OCI-LY7 (cell line): ENCODE data around the gene ZMYM1. TPM values are rescaled to one million over a fixed set of nuclear protein-coding genes. Genes with fewer than 3 reads are reported as not detected.

ENCODE experiments used
- Bru-seq: library from RNA; stranded (reverse); fragments of 400-500 nt; gene quantifications from one replicate; lab custom pipeline; 2021; lab: Mats Ljungman, UMichigan
- BruChase-seq, 2 experiments: library from RNA; stranded (reverse); fragments of 400-500 nt; gene quantifications; one replicate each; lab custom pipeline; 2021; lab: Mats Ljungman, UMichigan
- BruUV-seq: library from RNA; stranded (reverse); fragments of 400-500 nt; replicated peaks from 2 replicates; lab custom pipeline; 2021; lab: Mats Ljungman, UMichigan
- CTCF ChIA-PET: fragments of 300-600 bp; sonication (Branson Sonifier 250); formaldehyde crosslinking; loops from one replicate; lab custom pipeline; 2022; ENCODE audit warnings: antibody characterized with exemption; ENCODE audit not compliant: unreplicated experiment; lab: Charles Lee
- POLR2A ChIA-PET: fragments of 300-600 bp; sonication (Branson Sonifier 250); formaldehyde crosslinking; loops from one replicate; lab custom pipeline; 2022; ENCODE audit warnings: antibody characterized with exemption; lab: Charles Lee
- DNase-seq: peaks from one replicate; pipeline ENCODE4 v3.0.0-alpha.2; 2015; ENCODE audit warnings: low spot score
- H2AFZ ChIP-seq: fragments of 200-600 bp; sonication (generic), shearing (Covaris generic); 2 replicates; pipeline ENCODE4 v1.6.1; 2014; ENCODE audit warnings: mild to moderate bottlenecking, antibody characterized with exemption, low read length, moderate library complexity
- H3K27ac ChIP-seq: fragments of 200-600 bp; sonication (generic); 2 replicates; pipeline ENCODE4 v1.5.1; 2014; ENCODE audit warnings: mixed run types, low read depth, mild to moderate bottlenecking, moderate library complexity, low read length, inconsistent platforms; ENCODE audit not compliant: poor library complexity, severe bottlenecking
- H3K36me3 ChIP-seq: fragments of 200-600 bp; sonication (generic); 2 replicates; pipeline ENCODE4 v1.6.1; 2014; ENCODE audit warnings: mild to moderate bottlenecking, antibody characterized with exemption, low read length, moderate library complexity, mixed read lengths; ENCODE audit not compliant: insufficient read depth
- H3K4me1 ChIP-seq: fragments of 200-600 bp; sonication (generic); 2 replicates; pipeline ENCODE4 v1.5.1; 2014; ENCODE audit warnings: mild to moderate bottlenecking, low read length; ENCODE audit not compliant: insufficient read depth, poor library complexity, severe bottlenecking
- H3K4me2 ChIP-seq: fragments of 200-600 bp; sonication (generic); 2 replicates; pipeline ENCODE4 v1.6.1; 2014; ENCODE audit warnings: mild to moderate bottlenecking, low read length
- H3K4me3 ChIP-seq: fragments of 200-600 bp; sonication (generic); 2 replicates; pipeline ENCODE4 v1.5.1; 2014; ENCODE audit warnings: mild to moderate bottlenecking, low read depth, low read length; ENCODE audit not compliant: poor library complexity, severe bottlenecking
- H3K79me2 ChIP-seq: fragments of 200-600 bp; sonication (generic); 2 replicates; pipeline ENCODE4 v1.6.1; 2016; ENCODE audit warnings: low read depth, mild to moderate bottlenecking, low read length, moderate library complexity, mixed read lengths; ENCODE audit not compliant: insufficient read depth
- H3K9me2 ChIP-seq: fragments of 200-600 bp; sonication (generic); 2 replicates; pipeline ENCODE4 v1.6.1; 2016; ENCODE audit warnings: mild to moderate bottlenecking, low read length, mixed read lengths; ENCODE audit not compliant: insufficient read depth
- H3K9me3 ChIP-seq: fragments of 200-600 bp; sonication (generic); 2 replicates; pipeline ENCODE4 v1.6.1; 2014; ENCODE audit warnings: mild to moderate bottlenecking, mixed run types, low read length, mixed read lengths
- H4K20me1 ChIP-seq: fragments of 200-600 bp; sonication (generic); 2 replicates; pipeline ENCODE4 v1.6.1; 2014; ENCODE audit warnings: mild to moderate bottlenecking, antibody characterized with exemption, low read length, moderate library complexity, mixed read lengths; ENCODE audit not compliant: insufficient read depth
- CTCF ChIP-seq: fragments of 200-600 bp; sonication (generic); conservative IDR thresholded peaks from 2 replicates; pipeline ENCODE4 v1.5.1; 2014; ENCODE audit warnings: mild to moderate bottlenecking, antibody characterized with exemption, low read length, moderate library complexity, mixed read lengths
- EZH2phosphoT487 ChIP-seq: fragments of 200-600 bp; sonication (generic); IDR thresholded peaks from 2 replicates; pipeline ENCODE4 v1.6.1; 2018; ENCODE audit warnings: low read depth, borderline replicate concordance, mild to moderate bottlenecking, mixed run types, antibody characterized with exemption, low read length, moderate library complexity, mixed read lengths
- intact Hi-C: fragments of 100-400 bp; cut with micrococcal nuclease; formaldehyde crosslinking; loops from one replicate; pipeline ENCODE4 v1.10.0; 2022; ENCODE audit not compliant: unreplicated experiment
- long read RNA-seq: library from polyadenylated mRNA; stranded (forward); transcript quantifications from one replicate; pipeline ENCODE4 v2.0.0, GENCODE V29; 2022
- total RNA-seq, 2 experiments: library from RNA; depleted of rRNA in 1 of 2; stranded (reverse); fragments of >200 nt in 1 of 2; shearing (Covaris generic) in 1 of 2; gene quantifications; 2 replicates each; pipeline ENCODE4 v1.2.3, GENCODE V29; 2014 to 2022

Gene ZMYM1
- 6.1 and 6.9 TPM in 2 replicates for total RNA-seq (2014; rRNA removed; shearing (Covaris generic))
- 9.5 and 13.8 TPM in 2 replicates for total RNA-seq (2022)
- percentile 49 among the genes with signal in this experiment for Bru-seq, nascent RNA
- percentile 52 among the genes with signal in this experiment for BruChase-seq, experiment 1, labeled RNA remaining after a 6-hour chase
- percentile 57 among the genes with signal in this experiment for BruChase-seq, experiment 2, labeled RNA remaining after a 2-hour chase
- long read RNA-seq, full-length matches to known transcripts, result 5 of 14 reads
- long read RNA-seq, partial matches to known transcripts, result 0 of 14 reads
- long read RNA-seq, other reads (novel, unspliced or antisense), result 9 of 14 reads

- no peaks in the 10 kb centered on the region for H3K9me2 ChIP-seq
- peaks cover 15% of the 10 kb centered on the region for H3K4me1 ChIP-seq
- no peaks in the 10 kb centered on the region for H3K9me3 ChIP-seq
- intact Hi-C loops, result loop anchor here (1.0 to 2.0 kb wide), 2 partner anchors 48 to 220 kb away; partner anchors contain the start of genes SMIM12 and ZMYM6
- peak within 1 kb of the TSS; percentile 72 for H3K4me2 ChIP-seq
- peak within 1 kb of the TSS; percentile 85 for H3K27ac ChIP-seq
- H3K79me2 ChIP-seq, result peaks cover 13% of the 10 kb centered on the region
- H3K36me3 ChIP-seq, result peaks cover 4% of the 10 kb centered on the region; the same call in 1 of the 2 replicates
- peak; percentile 87 for DNase-seq
- H3K4me3 ChIP-seq, result peak within 1 kb of the TSS; percentile 79
- ChIA-PET POLR2A (interaction anchor here (0.5 to 1.3 kb wide), 9 partner anchors 10 to 1736 kb away, joined by 3 to 5 read pairs (median 3); no protein-coding TSS in a partner anchor), CTCF (interaction anchor here (1.0 kb wide), 1 partner anchor 93 kb away, joined by 4 read pairs; no protein-coding TSS in a partner anchor)
- BruUV-seq, result TSS peak; percentile 81
- TF ChIP-seq CTCF (no peak), EZH2phosphoT487 (no peak)
- H4K20me1 ChIP-seq, result no peaks in the 10 kb centered on the region
- peak within 1 kb of the TSS; percentile 93 for H2AFZ ChIP-seq
These were observed at the start of gene ZMYM1 for GRCh38 chr1:35079003-35079930. TSS of gene ZMYM1 (plus strand) at chr1:35079385. CDS start at chr1:35093988, 14,603 bp downstream.

DNA sequence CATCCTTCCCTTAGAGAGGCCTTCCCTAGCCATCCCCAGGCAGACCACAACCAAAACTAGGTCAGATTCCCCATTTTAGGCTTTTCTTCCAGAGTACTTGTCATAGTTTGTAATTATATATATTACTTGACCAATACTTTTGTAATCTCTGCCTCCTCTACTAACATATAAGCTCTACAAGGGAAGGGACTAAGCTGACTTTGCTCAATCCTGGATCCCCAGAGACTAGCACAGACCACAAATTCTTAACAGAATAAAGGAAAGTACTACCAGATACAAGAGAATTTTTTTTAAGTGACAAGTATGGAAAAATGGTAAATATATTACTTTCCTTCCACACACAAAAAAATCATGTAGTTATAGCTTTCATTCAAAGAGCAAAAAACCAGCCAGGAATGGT lies 49.4 kb upstream of the ZMYM1 start:
- no peak for TF ChIP-seq CTCF
- TF ChIP-seq EZH2phosphoT487, result no peak
- no peak for DNase-seq
- Histone ChIP-seq H3K9me2 (no peaks in the 10 kb centered on the region), H4K20me1 (no peaks in the 10 kb centered on the region), H3K4me3 (peak overlapping the region; percentile 86), H3K4me1 (peaks cover 9% of the 10 kb centered on the region), H2AFZ (no peak overlapping the region), H3K27ac (no peak overlapping the region), H3K79me2 (peaks cover 16% of the 10 kb centered on the region; the same call in 1 of the 2 replicates), H3K4me2 (peak overlapping the region; percentile 91), H3K36me3 (peaks cover 19% of the 10 kb centered on the region), H3K9me3 (peaks cover 20% of the 10 kb centered on the region)
- POLR2A ChIA-PET, result interaction anchor here (0.5 to 3.3 kb wide), 7 partner anchors 9 to 100 kb away, joined by 3 to 27 read pairs (median 4); partner anchors contain the start of genes DLGAP3, TMEM35B and ZMYM1
- CTCF ChIA-PET, result interaction anchor here (0.7 kb wide), 1 partner anchor 11 kb away, joined by 3 read pairs; no protein-coding TSS in a partner anchor
- intact Hi-C loops, result no loop called here
- no TSS peak for BruUV-seq
